Gastrocnemius medialis (tissue), 4 donors: ENCODE measurements around the gene AK8. TPM values are rescaled to one million over a fixed set of nuclear protein-coding genes. Genes with fewer than 3 reads are reported as not detected.

Experiments used
- ATAC-seq, 2 donors: fragments of 150-250 bp; one replicate each; pipeline ENCODE4 v1.9.1; 2016
- DNase-seq, 2 donors: peaks; one replicate each; pipeline ENCODE4 v3.0.0-alpha.2; 2019
- H3K27ac ChIP-seq, 4 donors: fragments of 200-600 bp; sonication (generic); 1 replicate in 1 of 4; 2 replicates in 3 of 4; pipeline ENCODE4 v1.5.1; 2016 to 2018; ENCODE audit warnings: mild to moderate bottlenecking in 2 of 4, moderate library complexity in 1 of 4
- H3K27me3 ChIP-seq, 3 donors: fragments of 200-600 bp; sonication (generic) in 2 of 3; 1 replicate in 1 of 3; 2 replicates in 2 of 3; pipeline versions ENCODE4 v1.5.1 to v1.6.0; 2016 to 2019; ENCODE audit warnings: mild to moderate bottlenecking in 1 of 3, moderate library complexity in 1 of 3
- H3K36me3 ChIP-seq, 2 donors: fragments of 200-600 bp; sonication (generic) in 1 of 2; one replicate each; pipeline ENCODE4 v1.5.1; 2017 to 2018
- H3K4me1 ChIP-seq, 2 donors: fragments of 200-600 bp; sonication (generic) in 1 of 2; one replicate each; pipeline ENCODE4 v1.5.1; 2016 to 2017; ENCODE audit warnings: mild to moderate bottlenecking in 2 of 2
- H3K4me3 ChIP-seq, 4 donors: fragments of 200-600 bp; sonication (generic) in 3 of 4; 1 replicate in 1 of 4; 2 replicates in 3 of 4; pipeline ENCODE4 v1.5.1; 2016 to 2019; ENCODE audit warnings: mild to moderate bottlenecking in 2 of 4
- H3K9me3 ChIP-seq, 3 donors: fragments of 200-600 bp; sonication (generic) in 2 of 3; 1 replicate in 1 of 3; 2 replicates in 2 of 3; pipeline ENCODE4 v1.5.1; 2016 to 2019
- CTCF ChIP-seq, 5 experiments: fragments of 450-650 bp in 3 of 5; fragments of 200-600 bp in 2 of 5; sonication (generic) in 2 of 5; IDR thresholded peaks in 4 of 5; conservative IDR thresholded peaks in 1 of 5; 1 replicate in 4 of 5; 2 replicates in 1 of 5; pipeline ENCODE4 v1.5.1; 2016 to 2019; ENCODE audit warnings: antibody characterized with exemption in 5 of 5, mild to moderate bottlenecking in 3 of 5, moderate library complexity in 3 of 5
- POLR2A ChIP-seq, 2 donors: fragments of 450-650 bp; IDR thresholded peaks; one replicate each; pipeline ENCODE4 v1.6.1; 2017; ENCODE audit warnings: antibody characterized with exemption in 2 of 2, mild to moderate bottlenecking in 2 of 2, moderate library complexity in 2 of 2
- in situ Hi-C, 4 donors: fragments of 200-750 bp; cut with MboI; loops; one replicate each; pipeline versions ENCODE4 v1.15.0 to v1.8.0; 2017; ENCODE audit warnings: low sequenced_read_pairs in 4 of 4
- intact Hi-C: fragments of 100-400 bp; cut with DNase I; formaldehyde crosslinking; loops from one replicate; pipeline ENCODE4 v1.15.1; 2023; ENCODE audit warnings: low total_unique reads
- total RNA-seq, 4 donors: library from RNA; depleted of rRNA; stranded (reverse); fragments of >200 nt; gene quantifications; one replicate each; pipeline versions ENCODE4 v1.1.0 to v1.2.3, GENCODE V29; 2016

AK8 gene
- total RNA-seq, 4 donors from 2014 or later = not detected

DNA sequence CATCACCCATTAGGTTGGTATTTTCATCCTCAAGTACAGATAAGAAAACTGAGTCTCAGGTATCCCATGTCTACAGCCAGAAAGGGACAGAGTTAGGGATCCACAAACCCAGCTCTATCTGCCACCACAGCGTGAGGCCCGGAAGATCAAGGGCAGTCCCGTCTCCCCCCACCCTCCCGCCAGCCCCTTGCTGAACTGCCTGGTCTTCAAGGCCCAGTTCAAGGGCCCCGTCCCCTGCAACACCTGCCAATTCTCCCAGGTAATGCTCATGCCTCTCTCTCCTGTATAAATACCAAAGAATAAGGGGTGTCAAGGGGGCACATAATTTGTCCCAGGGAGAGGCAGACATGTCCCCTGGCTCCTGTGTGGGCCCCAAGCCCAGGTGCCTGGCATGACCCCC is 50.7 kb downstream of the AK8 start:
- peaks cover 0 to 15% (median 11%) of the 10 kb centered on the region in 3 donors for H3K27me3 ChIP-seq
- no peaks in the 10 kb centered on the region for H3K36me3 ChIP-seq
- TF ChIP-seq POLR2A (IDR thresholded peaks at IDR 0.05) (no peak), CTCF (IDR thresholded peaks at IDR 0.05 in 4 of 5, conservative IDR thresholded peaks at IDR 0.05 in 1 of 5) (no peak)
- intact Hi-C loops (no loop called here), in situ Hi-C loops (no loop called here)
- DNase-seq (no peak), ATAC-seq (no peak)
- no peaks in the 10 kb centered on the region for H3K4me1 ChIP-seq
- no peaks in the 10 kb centered on the region for H3K9me3 ChIP-seq
- H3K4me3 ChIP-seq = no peak overlapping the region
- H3K27ac ChIP-seq = no peak overlapping the region

DNA sequence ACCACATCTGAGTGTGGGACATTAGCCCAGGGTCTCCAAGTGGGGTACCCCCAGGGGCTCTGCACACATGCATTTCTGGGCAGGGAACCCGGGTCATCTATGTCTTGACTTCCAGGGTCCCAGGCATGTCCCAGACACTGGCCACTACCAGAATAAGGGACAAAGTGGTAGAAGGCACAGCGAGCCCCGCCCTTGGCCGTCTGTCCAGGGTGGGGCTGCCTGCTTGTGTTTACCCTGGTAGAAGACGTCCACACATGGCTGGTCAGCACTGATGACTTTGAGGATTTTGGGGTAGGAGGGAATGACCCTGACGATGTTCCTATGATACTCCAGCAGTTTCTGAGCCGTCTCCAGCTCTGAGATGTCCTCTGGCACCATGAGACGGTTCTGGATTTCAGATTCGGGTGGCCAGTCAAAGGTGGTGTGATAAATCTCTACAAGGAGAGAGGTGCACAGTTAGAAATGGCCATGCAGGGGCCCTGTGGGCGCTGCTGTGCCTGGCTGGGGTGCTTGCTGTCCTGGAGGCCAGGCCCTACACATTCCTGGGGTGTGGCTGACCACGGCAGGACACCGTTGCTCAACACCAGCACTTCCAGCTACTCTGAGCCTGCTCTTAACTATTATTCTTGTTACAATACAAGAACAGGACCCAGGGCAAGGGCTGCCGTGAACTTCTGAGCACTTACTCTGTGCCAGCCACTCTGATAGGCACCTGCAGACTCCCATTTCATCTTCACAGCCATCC is 51.3 kb downstream of the AK8 start:
- H3K27me3 ChIP-seq = peaks cover 0 to 15% (median 11%) of the 10 kb centered on the region in 3 donors
- H3K36me3 ChIP-seq = no peaks in the 10 kb centered on the region
- TF ChIP-seq POLR2A (IDR thresholded peaks at IDR 0.05) = no peak
- no peak for TF ChIP-seq CTCF (IDR thresholded peaks at IDR 0.05 in 4 of 5, conservative IDR thresholded peaks at IDR 0.05 in 1 of 5)
- no peak overlapping the region for H3K27ac ChIP-seq
- in situ Hi-C loops = no loop called here
- intact Hi-C loops = no loop called here
- ATAC-seq = no peak
- no peaks in the 10 kb centered on the region for H3K4me1 ChIP-seq
- H3K9me3 ChIP-seq = no peaks in the 10 kb centered on the region
- DNase-seq = no peak
- no peak overlapping the region for H3K4me3 ChIP-seq

- no peak overlapping the region for H3K27ac ChIP-seq
- no peak overlapping the region for H3K4me3 ChIP-seq
- no peaks in the 10 kb centered on the region for H3K36me3 ChIP-seq
- DNase-seq = no peak
- in situ Hi-C loops (no loop called here), intact Hi-C loops (no loop called here)
- no peak for ATAC-seq
- no peaks in the 10 kb centered on the region for H3K4me1 ChIP-seq
- peaks cover 0 to 15% (median 11%) of the 10 kb centered on the region in 3 donors for H3K27me3 ChIP-seq
- H3K9me3 ChIP-seq = no peaks in the 10 kb centered on the region
- TF ChIP-seq CTCF (IDR thresholded peaks at IDR 0.05 in 4 of 5, conservative IDR thresholded peaks at IDR 0.05 in 1 of 5) = no peak
- no peak for TF ChIP-seq POLR2A (IDR thresholded peaks at IDR 0.05)
These were observed 52.0 kb downstream of the AK8 start for GRCh38 chr9:132826131-132826530.

DNA sequence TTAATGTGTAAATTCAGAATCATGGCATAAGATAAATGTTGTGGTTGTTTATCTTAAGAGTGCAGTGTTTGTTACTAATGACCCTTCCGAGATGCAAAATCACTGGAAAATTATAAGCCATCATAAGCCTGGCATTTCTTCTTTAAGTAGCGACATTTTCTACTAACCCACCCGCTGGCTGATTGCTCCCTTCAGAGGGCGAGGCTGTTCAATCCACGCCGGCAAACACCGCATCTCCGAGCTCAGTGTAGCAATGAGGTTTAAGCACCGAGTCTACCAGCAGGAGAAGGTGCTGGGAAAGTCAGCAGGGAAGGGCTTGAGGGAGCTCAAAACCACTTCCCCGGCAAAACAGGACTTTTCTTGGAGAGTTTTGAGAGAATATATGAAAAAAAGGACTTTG is 52.7 kb downstream of the AK8 start:
- Histone ChIP-seq H3K36me3 (no peaks in the 10 kb centered on the region), H3K27ac (no peak overlapping the region), H3K4me1 (no peaks in the 10 kb centered on the region), H3K9me3 (no peaks in the 10 kb centered on the region), H3K27me3 (peaks cover 4 to 15% (median 11%) of the 10 kb centered on the region in 3 donors), H3K4me3 (no peak overlapping the region)
- intact Hi-C loops (no loop called here), in situ Hi-C loops (no loop called here)
- TF ChIP-seq POLR2A (IDR thresholded peaks at IDR 0.05) (no peak), CTCF (IDR thresholded peaks at IDR 0.05 in 4 of 5, conservative IDR thresholded peaks at IDR 0.05 in 1 of 5) (no peak)
- DNase-seq (no peak), ATAC-seq (no peak)

DNA sequence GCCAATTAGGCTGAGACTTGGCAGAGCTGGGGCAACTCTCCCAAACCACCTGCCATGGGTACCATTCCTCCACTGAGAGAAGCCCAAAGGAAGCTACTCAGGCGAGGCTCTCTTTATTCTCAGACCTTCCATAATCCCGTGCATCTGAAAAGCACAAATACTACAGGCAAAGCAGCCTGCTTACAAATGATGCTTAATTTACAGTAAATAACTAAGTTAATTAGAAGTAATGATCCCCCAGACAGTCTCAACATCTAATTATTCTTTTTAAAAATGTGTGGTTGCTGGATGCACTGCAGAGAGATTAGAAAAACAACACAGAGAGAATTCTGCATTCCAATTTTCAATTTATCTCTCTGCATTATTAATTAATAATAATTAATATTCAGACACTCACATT is 53.1 kb downstream of the AK8 start:
- DNase-seq (no peak), ATAC-seq (no peak)
- Histone ChIP-seq H3K27me3 (peaks cover 4 to 15% (median 10%) of the 10 kb centered on the region in 3 donors), H3K9me3 (no peaks in the 10 kb centered on the region), H3K4me1 (no peaks in the 10 kb centered on the region), H3K4me3 (no peak overlapping the region), H3K36me3 (no peaks in the 10 kb centered on the region), H3K27ac (no peak overlapping the region)
- intact Hi-C loops = no loop called here
- TF ChIP-seq POLR2A (IDR thresholded peaks at IDR 0.05) = no peak
- TF ChIP-seq CTCF (IDR thresholded peaks at IDR 0.05 in 4 of 5, conservative IDR thresholded peaks at IDR 0.05 in 1 of 5) = no peak
- in situ Hi-C loops = no loop called here
